RWPE1 (cell line): ENCODE results near the gene TUNAR.
"Not testable (repeated sequence)": the region's sequence is repeated elsewhere in the genome, so short reads cannot be mapped to it uniquely, and the experiment has no call there.

Source experiments
- CTCF ChIA-PET: fragments of 350-600 bp; sonication (Branson Sonifier 250); formaldehyde crosslinking; extraction: SDS; loops from one replicate; lab custom pipeline; 2021; lab: Yijun Ruan, JAX
- POLR2A ChIA-PET: fragments of 400-600 bp; formaldehyde crosslinking; extraction: SDS; loops from one replicate; lab custom pipeline; 2020; ENCODE audit warnings: antibody characterized with exemption; ENCODE audit not compliant: low non-redundant PET; lab: Yijun Ruan, JAX
- DNase-seq: peaks from one replicate; pipeline ENCODE4 v3.0.0; 2012; ENCODE audit warnings: low spot score
- H3K27ac ChIP-seq: fragments of 450-650 bp; 2 replicates; pipeline ENCODE4 v1.5.1; 2017
- TF ChIP-seq, protein P1 (sequence below): fragments of 450-650 bp; conservative IDR thresholded peaks from 2 replicates; pipeline ENCODE4 v1.5.1; 2017; ENCODE audit warnings: low read depth, mild to moderate bottlenecking

Gene TUNAR

DNA sequence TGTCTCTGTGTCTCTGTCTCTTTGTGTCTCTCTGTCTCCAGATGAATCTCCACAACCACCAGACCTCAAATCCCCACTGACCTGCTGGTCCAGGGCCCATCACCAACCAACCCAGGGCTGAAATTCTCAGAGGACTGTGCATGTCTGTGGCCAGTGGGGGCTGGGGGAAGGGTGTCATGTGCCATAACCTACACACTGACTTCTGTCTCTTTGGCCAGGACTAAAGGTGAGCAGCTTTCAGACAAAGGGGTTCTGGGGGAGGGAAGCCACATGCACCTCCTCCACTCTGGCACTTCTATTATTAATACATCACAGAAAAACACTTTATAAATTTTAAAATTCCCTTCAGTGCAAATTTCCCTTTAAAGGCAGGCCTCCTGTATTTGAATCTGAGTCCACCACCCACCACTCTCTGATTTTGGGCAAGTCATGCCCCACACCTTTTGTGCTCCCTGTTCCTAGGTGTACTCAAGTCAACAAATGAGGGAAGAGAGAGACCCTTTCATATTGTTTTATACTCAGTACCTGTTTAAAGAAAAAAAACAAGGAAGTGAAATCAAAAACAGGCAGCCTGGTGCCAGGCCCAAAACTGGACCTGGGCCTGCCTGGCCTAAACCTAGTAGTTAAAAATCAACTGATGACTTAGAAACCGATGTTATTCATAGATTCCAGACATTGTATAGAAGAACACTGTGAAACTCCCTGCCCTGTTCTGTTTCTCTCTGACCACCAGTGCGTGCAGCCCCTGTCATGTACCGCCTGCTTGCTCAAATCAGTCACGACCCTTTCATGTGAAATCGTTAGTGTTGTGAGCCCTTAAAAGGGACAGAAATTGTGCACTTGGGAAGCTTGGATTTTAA lies 80.2 kb downstream of the TUNAR start:
- TF ChIP-seq, protein P1, sequence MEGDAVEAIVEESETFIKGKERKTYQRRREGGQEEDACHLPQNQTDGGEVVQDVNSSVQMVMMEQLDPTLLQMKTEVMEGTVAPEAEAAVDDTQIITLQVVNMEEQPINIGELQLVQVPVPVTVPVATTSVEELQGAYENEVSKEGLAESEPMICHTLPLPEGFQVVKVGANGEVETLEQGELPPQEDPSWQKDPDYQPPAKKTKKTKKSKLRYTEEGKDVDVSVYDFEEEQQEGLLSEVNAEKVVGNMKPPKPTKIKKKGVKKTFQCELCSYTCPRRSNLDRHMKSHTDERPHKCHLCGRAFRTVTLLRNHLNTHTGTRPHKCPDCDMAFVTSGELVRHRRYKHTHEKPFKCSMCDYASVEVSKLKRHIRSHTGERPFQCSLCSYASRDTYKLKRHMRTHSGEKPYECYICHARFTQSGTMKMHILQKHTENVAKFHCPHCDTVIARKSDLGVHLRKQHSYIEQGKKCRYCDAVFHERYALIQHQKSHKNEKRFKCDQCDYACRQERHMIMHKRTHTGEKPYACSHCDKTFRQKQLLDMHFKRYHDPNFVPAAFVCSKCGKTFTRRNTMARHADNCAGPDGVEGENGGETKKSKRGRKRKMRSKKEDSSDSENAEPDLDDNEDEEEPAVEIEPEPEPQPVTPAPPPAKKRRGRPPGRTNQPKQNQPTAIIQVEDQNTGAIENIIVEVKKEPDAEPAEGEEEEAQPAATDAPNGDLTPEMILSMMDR: no peak
- no peak overlapping the region for H3K27ac ChIP-seq
- POLR2A ChIA-PET: no interaction called here
- DNase-seq: no peak
- CTCF ChIA-PET: no interaction called here

DNA sequence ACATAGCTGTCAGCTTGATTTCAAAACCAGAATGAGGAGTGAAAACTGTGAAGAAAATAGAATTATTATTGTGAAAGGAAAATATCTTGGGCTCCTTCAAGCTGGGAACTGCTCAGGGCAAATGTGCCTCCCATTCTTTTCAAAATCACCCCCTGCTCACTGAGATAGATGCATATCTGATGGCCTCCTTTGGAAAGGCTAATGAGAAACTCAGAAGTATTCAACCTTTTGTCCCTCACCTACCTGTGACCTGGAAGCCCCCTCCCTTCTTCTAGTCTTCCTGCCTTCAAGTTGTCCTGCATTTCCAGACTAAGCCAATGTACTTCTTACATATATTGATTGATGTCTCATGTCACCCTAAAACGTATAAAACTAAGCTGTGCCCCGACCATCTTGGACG lies 81.5 kb downstream of the TUNAR start:
- TF ChIP-seq, protein P1: no peak
- ChIA-PET CTCF (no interaction called here), POLR2A (no interaction called here)
- no peak for DNase-seq
- H3K27ac ChIP-seq: no peak overlapping the region

DNA sequence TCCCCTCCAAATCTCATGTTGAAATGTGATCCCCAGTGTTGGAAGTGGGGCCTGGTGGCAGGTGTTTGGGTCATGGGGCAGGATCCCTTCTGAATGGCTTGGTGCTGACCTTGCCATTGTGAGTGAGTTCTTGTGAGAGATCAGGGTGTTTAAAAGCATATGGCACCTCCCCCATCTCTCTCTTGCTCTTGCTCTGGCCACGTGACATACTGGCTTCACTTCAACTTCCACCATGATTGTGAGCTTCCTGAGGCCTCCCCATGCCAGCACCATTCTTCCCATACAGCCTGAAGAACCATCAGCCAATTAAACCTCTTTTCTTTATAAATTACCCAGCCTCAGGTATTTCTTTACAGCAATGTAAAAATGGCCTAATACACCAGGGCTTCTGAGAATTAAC lies 82.7 kb downstream of the TUNAR start:
- TF ChIP-seq, protein P1: no peak
- H3K27ac ChIP-seq: no peak overlapping the region
- CTCF ChIA-PET: no interaction called here
- POLR2A ChIA-PET: no interaction called here
- no peak for DNase-seq

DNA sequence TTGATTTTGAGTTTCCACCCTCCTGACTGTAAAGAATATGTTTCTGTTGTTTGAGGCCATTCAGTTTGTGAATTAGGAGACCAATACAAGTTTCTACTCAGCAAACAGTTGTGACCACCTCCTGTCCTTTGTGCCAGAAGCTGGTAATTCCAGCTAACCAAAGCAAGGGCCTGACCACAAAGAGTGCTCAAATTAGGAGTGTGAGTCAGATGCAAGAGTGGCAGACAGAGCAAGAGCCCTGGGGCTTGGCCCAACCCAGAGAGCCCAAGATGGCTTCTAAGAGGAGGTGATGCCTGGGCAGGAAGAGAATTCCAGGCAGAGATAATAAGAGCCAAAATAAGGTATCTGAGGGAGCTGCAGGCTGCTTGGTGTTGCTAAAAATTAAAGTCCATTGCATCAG lies 84.8 kb downstream of the TUNAR start:
- ChIA-PET POLR2A (no interaction called here), CTCF (interaction anchor here (1.1 kb wide), 1 partner anchor 520 kb away, joined by 3 read pairs; no protein-coding TSS in a partner anchor)
- TF ChIP-seq, protein P1: no peak
- no peak overlapping the region for H3K27ac ChIP-seq
- DNase-seq: no peak

DNA sequence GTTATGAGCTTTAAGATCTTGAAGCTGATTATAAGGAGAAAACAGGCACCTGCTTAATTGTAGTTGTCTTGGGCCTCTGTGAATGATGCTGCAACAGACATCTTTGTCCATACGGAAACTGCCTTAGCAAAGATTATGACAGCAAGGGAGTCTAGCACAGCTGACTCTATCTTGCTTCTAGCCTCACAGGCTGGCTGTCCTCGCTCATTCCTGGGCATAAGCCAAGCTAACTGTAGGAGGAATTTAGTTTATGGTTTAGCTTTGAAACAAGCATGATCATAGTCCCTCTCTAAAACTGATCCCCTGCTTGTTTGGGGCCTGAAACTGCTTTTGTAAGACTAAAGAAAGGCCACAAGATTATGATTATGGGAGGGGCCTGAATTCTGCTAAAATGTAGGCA lies 88.3 kb downstream of the TUNAR start:
- no peak for DNase-seq
- ChIA-PET POLR2A (no interaction called here), CTCF (no interaction called here)
- no peak overlapping the region for H3K27ac ChIP-seq
- TF ChIP-seq, protein P1: no peak

DNA sequence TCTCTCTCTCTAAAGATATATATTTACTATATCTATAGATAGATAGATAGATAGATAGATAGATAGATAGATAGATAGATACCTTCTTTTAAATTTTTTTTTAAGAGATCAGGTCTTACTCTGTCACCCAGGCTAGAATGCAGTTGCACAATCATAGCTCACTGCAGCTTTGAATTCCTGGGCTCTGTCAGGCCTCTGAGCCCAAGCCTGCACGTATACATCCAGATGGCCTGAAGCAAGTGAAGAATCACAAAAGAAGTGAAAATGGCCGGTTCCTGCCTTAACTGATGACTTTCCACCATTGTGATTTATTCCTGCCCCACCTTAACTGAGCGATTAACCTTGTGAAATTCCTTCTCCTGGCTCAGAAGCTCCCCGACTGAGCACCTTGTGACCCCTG lies 91.4 kb downstream of the TUNAR start:
- CTCF ChIA-PET, POLR2A ChIA-PET, DNase-seq, H3K27ac ChIP-seq: not testable (repeated sequence)
